Gastrocnemius medialis (tissue), 4 donors: ENCODE results near the gene FLG2. TPM values are rescaled to one million over a fixed set of nuclear protein-coding genes. Genes with fewer than 3 reads are reported as not detected.

ENCODE experiments used
- ATAC-seq, 2 donors: fragments of 150-250 bp; one replicate each; pipeline ENCODE4 v1.9.1; 2016
- DNase-seq, 2 donors: peaks; one replicate each; pipeline ENCODE4 v3.0.0-alpha.2; 2019
- H3K27ac ChIP-seq, 4 donors: fragments of 200-600 bp; sonication (generic); 1 replicate in 1 of 4; 2 replicates in 3 of 4; pipeline ENCODE4 v1.5.1; 2016 to 2018; ENCODE audit warnings: mild to moderate bottlenecking in 2 of 4, moderate library complexity in 1 of 4
- H3K27me3 ChIP-seq, 3 donors: fragments of 200-600 bp; sonication (generic) in 2 of 3; 1 replicate in 1 of 3; 2 replicates in 2 of 3; pipeline versions ENCODE4 v1.5.1 to v1.6.0; 2016 to 2019; ENCODE audit warnings: mild to moderate bottlenecking in 1 of 3, moderate library complexity in 1 of 3
- H3K36me3 ChIP-seq, 2 donors: fragments of 200-600 bp; sonication (generic) in 1 of 2; one replicate each; pipeline ENCODE4 v1.5.1; 2017 to 2018
- H3K4me1 ChIP-seq, 2 donors: fragments of 200-600 bp; sonication (generic) in 1 of 2; one replicate each; pipeline ENCODE4 v1.5.1; 2016 to 2017; ENCODE audit warnings: mild to moderate bottlenecking in 2 of 2
- H3K4me3 ChIP-seq, 4 donors: fragments of 200-600 bp; sonication (generic) in 3 of 4; 1 replicate in 1 of 4; 2 replicates in 3 of 4; pipeline ENCODE4 v1.5.1; 2016 to 2019; ENCODE audit warnings: mild to moderate bottlenecking in 2 of 4
- H3K9me3 ChIP-seq, 3 donors: fragments of 200-600 bp; sonication (generic) in 2 of 3; 1 replicate in 1 of 3; 2 replicates in 2 of 3; pipeline ENCODE4 v1.5.1; 2016 to 2019
- POLR2A ChIP-seq, 2 donors: fragments of 450-650 bp; IDR thresholded peaks; one replicate each; pipeline ENCODE4 v1.6.1; 2017; ENCODE audit warnings: antibody characterized with exemption in 2 of 2, mild to moderate bottlenecking in 2 of 2, moderate library complexity in 2 of 2
- in situ Hi-C, 4 donors: fragments of 200-750 bp; cut with MboI; loops; one replicate each; pipeline versions ENCODE4 v1.15.0 to v1.8.0; 2017; ENCODE audit warnings: low sequenced_read_pairs in 4 of 4
- intact Hi-C: fragments of 100-400 bp; cut with DNase I; formaldehyde crosslinking; loops from one replicate; pipeline ENCODE4 v1.15.1; 2023; ENCODE audit warnings: low total_unique reads
- total RNA-seq, 4 donors: library from RNA; depleted of rRNA; stranded (reverse); fragments of >200 nt; gene quantifications; one replicate each; pipeline versions ENCODE4 v1.1.0 to v1.2.3, GENCODE V29; 2016
- TF ChIP-seq, protein P1 (sequence below), 5 experiments: fragments of 450-650 bp in 3 of 5; fragments of 200-600 bp in 2 of 5; sonication (generic) in 2 of 5; IDR thresholded peaks in 4 of 5; conservative IDR thresholded peaks in 1 of 5; 1 replicate in 4 of 5; 2 replicates in 1 of 5; pipeline ENCODE4 v1.5.1; 2016 to 2019; ENCODE audit warnings: antibody characterized with exemption in 5 of 5, mild to moderate bottlenecking in 3 of 5, moderate library complexity in 3 of 5

The FLG2 gene
- total RNA-seq, 4 donors from 2014 or later = not detected

DNA sequence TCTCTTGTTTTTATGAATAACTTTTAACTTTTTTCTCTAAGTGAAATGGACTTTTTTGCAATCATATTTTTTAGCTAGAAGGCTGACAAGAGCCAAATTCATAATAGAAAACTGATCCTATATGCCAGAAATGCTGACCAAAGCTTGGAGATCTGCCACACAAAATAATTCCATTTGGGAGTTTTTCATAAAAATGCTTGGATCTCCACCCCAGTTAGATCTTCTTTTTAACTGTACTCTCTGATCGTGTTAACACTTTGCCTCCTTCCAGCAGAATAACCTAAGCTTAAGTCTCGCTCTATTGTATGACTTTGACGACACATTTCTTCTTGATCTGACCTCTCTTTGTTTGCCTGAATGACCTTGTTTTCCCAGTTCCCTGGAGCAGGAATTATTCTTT is 16.8 kb downstream of the FLG2 start:
- DNase-seq (no peak), ATAC-seq (no peak)
- Histone ChIP-seq H3K4me3 (no peak overlapping the region), H3K4me1 (no peaks in the 10 kb centered on the region), H3K9me3 (no peaks in the 10 kb centered on the region), H3K36me3 (no peaks in the 10 kb centered on the region), H3K27me3 (no peaks in the 10 kb centered on the region), H3K27ac (no peak overlapping the region)
- intact Hi-C loops (loop anchor here (10.0 kb wide), 1 partner anchor 288 kb away; no protein-coding TSS in a partner anchor), in situ Hi-C loops (no loop called here)
- TF ChIP-seq, protein P1, sequence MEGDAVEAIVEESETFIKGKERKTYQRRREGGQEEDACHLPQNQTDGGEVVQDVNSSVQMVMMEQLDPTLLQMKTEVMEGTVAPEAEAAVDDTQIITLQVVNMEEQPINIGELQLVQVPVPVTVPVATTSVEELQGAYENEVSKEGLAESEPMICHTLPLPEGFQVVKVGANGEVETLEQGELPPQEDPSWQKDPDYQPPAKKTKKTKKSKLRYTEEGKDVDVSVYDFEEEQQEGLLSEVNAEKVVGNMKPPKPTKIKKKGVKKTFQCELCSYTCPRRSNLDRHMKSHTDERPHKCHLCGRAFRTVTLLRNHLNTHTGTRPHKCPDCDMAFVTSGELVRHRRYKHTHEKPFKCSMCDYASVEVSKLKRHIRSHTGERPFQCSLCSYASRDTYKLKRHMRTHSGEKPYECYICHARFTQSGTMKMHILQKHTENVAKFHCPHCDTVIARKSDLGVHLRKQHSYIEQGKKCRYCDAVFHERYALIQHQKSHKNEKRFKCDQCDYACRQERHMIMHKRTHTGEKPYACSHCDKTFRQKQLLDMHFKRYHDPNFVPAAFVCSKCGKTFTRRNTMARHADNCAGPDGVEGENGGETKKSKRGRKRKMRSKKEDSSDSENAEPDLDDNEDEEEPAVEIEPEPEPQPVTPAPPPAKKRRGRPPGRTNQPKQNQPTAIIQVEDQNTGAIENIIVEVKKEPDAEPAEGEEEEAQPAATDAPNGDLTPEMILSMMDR (IDR thresholded peaks at IDR 0.05 in 4 of 5, conservative IDR thresholded peaks at IDR 0.05 in 1 of 5) = no peak
- TF ChIP-seq POLR2A (IDR thresholded peaks at IDR 0.05) = no peak

DNA sequence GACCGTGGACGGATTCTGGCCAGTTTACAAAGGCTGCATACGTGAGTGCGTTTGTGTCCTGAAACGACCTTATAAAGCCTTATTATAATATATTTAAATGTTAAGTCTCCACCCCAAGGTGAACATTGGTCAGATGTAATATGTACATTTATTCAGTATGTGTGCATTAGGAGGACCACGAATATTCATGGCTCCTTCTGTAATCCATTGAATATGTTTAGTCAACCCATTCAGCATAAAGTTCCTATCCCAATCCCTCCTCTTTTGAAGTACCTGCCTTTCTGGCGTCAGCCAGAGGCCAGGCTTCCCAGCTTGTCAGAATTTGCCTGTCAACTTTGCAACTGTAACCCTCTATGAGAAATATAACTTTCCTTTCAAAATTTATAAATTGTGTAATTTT is 24.4 kb downstream of the FLG2 start:
- TF ChIP-seq, protein P1 (IDR thresholded peaks at IDR 0.05 in 4 of 5, conservative IDR thresholded peaks at IDR 0.05 in 1 of 5) = no peak
- no peak for TF ChIP-seq POLR2A (IDR thresholded peaks at IDR 0.05)
- Histone ChIP-seq H3K27me3 (no peaks in the 10 kb centered on the region), H3K27ac (no peak overlapping the region), H3K36me3 (no peaks in the 10 kb centered on the region), H3K9me3 (no peaks in the 10 kb centered on the region), H3K4me1 (no peaks in the 10 kb centered on the region), H3K4me3 (no peak overlapping the region)
- ATAC-seq (no peak), DNase-seq (no peak)
- intact Hi-C loops (no loop called here), in situ Hi-C loops (no loop called here)

DNA sequence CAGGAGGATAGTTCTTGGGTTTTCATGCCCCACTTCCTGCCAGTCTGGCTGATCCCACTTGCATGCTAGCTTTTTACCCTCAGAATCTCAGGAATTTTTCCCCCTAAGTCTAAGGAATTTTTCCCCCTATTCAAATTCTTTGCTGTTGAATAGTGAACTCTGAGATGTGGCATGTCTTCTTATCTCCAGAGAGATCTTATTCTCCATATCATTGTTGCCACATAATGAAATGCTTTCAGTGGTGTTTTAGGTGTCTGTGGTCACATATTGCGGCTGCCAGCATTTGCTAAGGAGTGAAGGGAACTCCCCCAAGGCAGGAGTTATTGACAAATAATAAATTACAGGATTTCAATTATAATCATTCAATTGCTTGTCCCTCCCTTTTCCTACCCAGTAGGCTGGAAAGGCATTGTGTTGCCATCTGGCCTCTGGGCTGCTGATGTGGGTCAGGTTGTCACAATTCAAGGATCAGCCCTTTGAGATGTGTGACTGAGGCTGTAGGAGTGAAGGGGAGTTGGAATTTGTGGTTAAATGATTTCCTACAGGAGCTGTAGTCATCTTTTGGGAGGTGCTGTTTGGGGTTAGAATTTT is 30.9 kb downstream of the FLG2 start:
- Histone ChIP-seq H3K36me3 (no peaks in the 10 kb centered on the region), H3K9me3 (no peaks in the 10 kb centered on the region), H3K27me3 (no peaks in the 10 kb centered on the region), H3K27ac (no peak overlapping the region), H3K4me3 (no peak overlapping the region), H3K4me1 (no peaks in the 10 kb centered on the region)
- DNase-seq (no peak), ATAC-seq (no peak)
- TF ChIP-seq, protein P1 (IDR thresholded peaks at IDR 0.05 in 4 of 5, conservative IDR thresholded peaks at IDR 0.05 in 1 of 5) = no peak
- TF ChIP-seq POLR2A (IDR thresholded peaks at IDR 0.05) = no peak
- intact Hi-C loops = no loop called here
- in situ Hi-C loops = no loop called here

DNA sequence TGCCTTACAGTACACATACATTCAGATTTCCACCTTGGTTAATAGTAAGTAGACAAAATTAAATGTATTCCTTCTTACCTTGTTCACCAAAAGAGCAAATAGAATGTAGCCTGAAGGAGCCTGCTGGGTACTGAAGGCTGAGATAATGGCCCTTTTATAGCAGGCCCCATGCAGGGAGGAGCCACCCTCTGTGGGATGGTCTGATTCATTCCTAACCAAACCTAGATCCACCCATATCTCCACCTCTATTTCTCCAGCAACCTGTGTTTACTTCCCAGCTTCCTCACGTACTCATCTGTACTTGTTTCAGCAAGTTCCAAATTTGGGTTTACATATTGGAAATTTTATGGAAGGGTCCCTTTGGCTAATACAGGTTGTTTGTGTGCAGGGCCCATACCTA is 34.7 kb downstream of the FLG2 start, which contains the start of gene FLG:
Gene FLG (minus strand): TSS at position 129 of the 400 bp plus-strand sequence. CDS start 9,783 bp downstream, outside the sequence.
- H3K4me3 ChIP-seq = no peak within 1 kb of the TSS
- no peak within 1 kb of the TSS for H3K27ac ChIP-seq
- H3K36me3 ChIP-seq = no peaks in the 10 kb centered on the region
- TF ChIP-seq POLR2A (IDR thresholded peaks at IDR 0.05) = no peak
- TF ChIP-seq, protein P1 (IDR thresholded peaks at IDR 0.05 in 4 of 5, conservative IDR thresholded peaks at IDR 0.05 in 1 of 5) = no peak
- no peak for ATAC-seq
- in situ Hi-C loops = no loop called here
- no peaks in the 10 kb centered on the region for H3K27me3 ChIP-seq
- H3K9me3 ChIP-seq = no peaks in the 10 kb centered on the region
- intact Hi-C loops = no loop called here
- no peaks in the 10 kb centered on the region for H3K4me1 ChIP-seq
- no peak for DNase-seq

DNA sequence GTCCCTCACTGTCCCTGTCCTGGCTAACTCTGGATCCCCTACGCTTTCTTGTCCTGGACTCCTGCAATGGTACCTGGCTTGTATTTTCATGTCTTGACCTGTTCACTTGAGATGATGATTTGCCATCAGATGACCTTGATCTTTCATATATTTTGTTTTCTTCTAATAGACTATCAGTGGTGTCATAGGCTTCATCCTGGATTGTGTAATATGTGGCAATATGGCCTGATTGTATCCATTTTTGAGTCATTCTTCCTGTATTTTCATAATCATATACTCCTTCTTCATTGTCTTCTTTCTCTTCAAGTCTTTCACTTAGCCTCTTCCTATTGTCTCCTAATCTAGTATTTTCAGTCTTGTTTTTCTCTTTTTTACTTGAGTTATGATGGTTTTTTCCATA is 45.8 kb downstream of the FLG2 start:
- H3K27me3 ChIP-seq = no peaks in the 10 kb centered on the region
- no peaks in the 10 kb centered on the region for H3K9me3 ChIP-seq
- no peaks in the 10 kb centered on the region for H3K36me3 ChIP-seq
- ATAC-seq (no peak), DNase-seq (no peak)
- no peak overlapping the region for H3K27ac ChIP-seq
- in situ Hi-C loops (no loop called here), intact Hi-C loops (no loop called here)
- H3K4me3 ChIP-seq = no peak overlapping the region
- no peak for TF ChIP-seq POLR2A (IDR thresholded peaks at IDR 0.05)
- TF ChIP-seq, protein P1 (IDR thresholded peaks at IDR 0.05 in 4 of 5, conservative IDR thresholded peaks at IDR 0.05 in 1 of 5) = no peak
- no peaks in the 10 kb centered on the region for H3K4me1 ChIP-seq
